ENCODE results near the gene RSPH1.

RSPH1 gene

DNA sequence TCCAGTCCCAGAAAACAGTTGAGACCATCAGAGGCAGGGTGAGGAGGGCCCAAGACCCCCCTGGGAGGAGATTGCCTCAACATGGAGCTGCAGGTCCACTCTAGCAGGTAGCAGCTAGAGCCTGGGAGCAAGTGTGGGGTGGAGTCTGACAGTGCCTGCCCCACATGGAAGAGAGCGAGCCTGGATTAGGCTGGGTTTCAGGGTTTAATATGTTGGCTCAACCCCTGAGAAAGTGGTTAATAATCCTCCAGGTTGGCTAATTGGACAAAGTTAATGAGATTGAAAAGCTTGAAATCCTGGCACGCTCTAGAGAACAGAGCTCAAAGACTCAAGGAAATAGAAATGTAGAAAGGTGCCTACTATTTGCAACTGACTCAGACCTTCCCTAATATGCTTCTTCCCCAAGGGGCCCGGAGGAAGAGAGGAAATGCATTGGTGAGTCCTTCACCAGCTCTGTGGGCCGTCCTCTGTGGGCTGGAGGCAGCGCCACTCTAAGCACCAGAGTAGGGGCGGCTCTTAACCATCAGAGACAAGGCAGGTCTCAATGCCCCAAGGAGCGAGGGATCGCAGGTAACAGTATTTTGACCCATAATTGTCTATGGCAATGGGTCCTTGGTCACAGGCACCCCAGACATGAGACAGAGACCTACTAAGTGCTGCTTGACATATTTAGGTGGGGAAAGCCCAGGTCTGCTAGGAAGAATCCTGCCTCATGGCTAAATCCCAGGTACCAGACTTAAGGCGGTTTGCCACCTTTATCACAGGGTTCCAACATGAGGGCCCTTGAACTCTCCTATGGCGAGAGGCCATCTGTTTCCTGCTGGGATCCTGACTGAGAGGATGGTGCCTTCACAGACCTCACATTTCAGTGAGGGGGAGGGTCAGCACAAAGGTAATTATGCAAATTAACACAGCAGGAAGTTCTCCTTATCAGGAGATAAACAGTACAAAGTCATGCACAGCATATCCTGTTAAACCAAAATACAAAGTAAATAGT, 33.8 kb downstream of the RSPH1 start:
- no peak for DNase-seq

DNA sequence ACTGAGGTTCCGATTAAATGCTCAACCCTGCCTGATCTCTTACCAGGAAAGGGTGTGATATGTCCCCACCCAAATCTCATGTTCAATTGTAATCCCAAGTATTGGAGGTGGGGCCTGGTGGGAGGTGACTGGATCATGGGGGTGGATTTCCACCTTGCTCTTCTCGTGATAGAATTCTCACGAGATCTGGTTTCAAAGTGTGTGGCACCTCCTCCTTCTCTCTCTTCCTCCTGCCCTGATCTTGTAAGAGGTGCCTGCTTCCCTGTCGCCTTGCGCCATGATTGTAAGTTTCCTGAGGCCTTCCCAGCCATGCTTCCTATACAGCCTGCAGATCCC, 34.9 kb downstream of the RSPH1 start:
- DNase-seq, result no peak

DNA sequence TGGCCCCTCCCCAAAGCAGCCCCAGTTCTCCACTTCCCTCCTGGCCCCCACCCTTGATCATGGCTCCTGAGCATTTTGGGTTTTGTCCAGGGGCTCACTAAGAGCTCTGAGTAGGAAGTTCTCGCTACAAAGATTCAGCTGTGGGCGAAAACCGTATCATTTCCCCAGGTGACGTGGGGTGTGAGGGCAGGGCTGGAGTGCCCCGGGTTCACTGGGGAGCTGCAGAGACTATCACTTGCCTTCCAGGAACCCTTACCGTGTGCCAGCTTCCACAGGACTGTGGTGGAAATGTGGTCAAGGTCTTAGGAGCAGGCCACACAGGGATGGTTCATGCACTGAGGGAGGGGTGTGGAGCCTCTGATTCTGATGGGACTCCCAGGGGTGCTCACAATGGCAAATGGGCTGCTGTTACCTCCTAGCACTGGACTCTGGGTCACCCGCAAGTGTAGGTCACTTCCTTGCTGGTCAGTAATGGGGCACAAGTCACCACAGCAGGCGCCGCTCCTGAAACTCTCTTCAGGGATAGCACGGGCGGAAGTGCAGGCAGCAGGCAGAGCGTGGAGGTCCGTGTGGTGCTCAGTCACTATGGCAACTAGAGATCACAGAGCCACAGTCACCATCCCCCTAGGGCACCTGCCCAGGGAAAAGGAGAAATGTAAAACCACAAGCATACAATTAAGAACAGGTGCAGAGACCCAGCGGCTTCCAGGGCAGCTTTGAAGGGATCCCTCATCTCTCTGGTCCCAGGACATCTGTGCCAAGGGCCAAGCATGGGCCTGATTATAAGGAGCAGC, 35.4 kb downstream of the RSPH1 start:
- DNase-seq, result peak; percentile 64

DNA sequence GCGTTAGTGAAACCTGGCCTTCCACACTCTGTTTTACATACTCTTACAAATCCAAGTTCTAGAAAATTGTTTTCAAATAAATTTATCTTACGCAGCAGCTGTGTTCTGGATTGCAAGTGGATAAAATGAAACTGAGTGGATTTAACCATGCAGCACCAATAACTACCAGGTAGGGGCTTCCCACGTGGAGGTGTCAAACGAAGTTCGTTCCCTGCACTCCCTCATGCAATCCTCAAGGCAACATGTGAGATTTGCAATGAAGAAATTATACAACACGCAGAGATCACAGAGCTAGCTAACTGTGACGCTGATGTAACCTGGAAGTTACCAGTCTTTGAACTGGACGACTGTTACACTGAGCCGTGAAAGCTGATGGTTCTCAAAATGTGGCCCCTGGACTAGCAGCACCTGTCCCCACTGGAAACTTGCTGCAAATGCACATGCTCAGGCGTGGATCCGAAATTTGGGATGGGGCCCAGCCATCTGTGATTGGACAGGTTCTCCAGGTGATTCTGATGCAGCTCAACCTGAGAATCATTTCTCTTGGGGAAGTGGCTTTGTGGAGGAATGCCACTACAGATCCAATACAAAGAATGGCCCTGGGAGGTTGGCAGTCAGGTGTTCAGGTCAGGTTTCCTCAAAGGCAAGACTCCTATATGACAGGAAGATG, 36.3 kb downstream of the RSPH1 start:
- DNase-seq, result no peak

DNA sequence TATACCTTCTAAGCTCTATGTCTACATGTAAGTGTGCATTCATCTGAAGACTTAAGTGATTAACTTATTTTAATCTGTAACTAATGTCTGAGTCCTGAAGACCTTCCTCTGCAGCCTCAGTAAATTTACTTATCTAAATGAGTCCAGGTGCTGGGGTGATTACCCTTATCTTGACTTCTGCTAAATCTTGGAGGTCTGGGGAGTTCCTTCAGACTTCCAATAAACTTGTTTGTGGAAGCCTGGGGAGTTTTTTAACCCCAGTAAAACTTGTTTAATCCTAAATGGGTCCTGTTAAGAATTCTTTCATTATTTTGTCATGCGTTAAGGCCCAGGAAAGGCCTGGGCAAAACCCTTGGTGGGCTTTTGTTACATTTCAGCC, 37.0 kb downstream of the RSPH1 start:
- DNase-seq, result no peak

DNA sequence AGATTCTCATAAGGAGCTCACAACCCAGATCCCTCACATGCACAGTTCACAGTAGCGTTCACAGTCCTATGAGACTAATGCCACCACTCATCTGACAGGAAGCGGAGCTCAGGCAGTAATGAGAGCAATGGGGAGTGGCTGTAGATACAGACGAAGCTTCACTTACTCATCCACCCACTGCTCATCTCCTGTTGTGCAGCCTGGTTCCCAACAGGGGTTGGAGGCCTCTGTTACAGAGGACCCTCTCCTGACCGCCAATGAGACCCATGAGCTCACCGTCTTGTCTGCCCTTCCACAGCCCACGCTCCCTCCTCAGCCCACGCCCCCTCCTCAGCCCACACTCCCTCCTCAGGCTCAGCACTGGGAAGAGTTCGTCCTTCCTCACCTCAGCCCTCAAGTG, 39.6 kb downstream of the RSPH1 start:
- DNase-seq, result peak; percentile 68

DNA sequence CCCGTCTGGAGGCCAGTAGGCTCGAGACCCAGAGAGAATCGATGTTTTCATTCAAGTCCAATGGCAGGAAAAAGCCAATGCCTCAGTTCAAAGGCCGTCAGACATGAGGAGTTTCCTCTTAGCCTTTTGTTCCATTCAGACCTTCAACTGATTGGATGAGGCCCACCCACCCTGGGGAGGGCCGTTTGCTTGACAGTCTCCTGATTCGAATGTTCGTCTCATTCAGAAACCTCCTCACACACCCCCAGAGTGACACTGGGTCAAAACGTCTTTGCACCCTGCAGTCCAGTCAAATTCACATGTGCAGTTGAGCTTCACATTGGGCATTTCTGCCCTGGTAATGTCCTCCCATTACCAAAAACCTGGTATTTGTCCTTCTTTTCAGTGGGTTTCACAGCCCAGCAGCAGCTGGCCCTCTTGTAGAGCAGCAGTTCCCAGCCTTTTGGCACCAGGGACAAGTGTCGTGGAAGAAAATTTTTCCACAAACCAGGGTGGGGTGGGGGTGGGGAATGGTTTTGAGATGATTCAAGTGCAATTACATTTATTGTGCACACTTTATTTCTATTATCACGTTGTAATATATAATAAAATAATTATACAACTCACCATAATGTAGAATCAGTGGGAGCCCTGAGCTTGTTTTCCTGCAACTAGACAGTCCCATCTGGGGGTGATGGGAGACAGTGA, 40.1 kb downstream of the RSPH1 start:
- DNase-seq, result no peak

DNA sequence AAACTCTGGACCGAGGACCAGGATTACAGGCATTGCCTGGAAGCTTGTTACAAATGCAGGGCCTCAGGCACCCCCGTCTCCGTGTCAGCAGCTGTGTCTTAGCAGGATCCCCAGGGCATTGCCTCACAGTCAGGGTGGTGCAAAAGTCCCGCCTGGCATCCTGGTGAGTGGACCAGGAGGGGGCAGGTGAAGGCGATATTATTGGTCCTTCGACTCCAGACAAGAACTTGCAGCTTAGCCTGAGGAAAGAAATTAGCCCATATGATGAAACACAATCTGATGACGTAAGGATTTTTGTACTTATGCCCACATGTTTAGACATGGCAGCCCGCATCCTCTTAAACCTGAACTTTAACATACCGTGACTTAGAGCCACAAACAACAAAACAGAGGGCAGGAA, 40.8 kb downstream of the RSPH1 start:
- DNase-seq, result no peak

DNA sequence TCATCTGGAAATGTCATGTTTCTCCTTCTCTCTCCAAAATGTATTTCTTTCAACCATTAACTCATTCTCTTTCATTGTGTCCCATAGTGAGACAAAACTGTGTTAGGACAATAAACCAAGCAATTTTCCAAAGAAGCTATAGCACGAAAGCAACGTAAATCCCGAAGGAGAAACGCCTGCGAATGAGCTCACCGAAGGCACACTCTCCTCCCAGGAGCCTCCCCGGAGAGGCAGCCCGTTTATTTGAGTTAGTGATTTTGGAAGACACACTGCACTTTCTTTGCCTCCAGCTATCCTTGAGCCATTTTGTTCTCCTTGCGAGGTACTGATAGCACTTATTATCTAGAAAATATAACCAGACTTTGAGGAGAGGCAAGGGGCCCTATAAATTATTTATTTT, 41.2 kb downstream of the RSPH1 start:
- DNase-seq, result no peak

DNA sequence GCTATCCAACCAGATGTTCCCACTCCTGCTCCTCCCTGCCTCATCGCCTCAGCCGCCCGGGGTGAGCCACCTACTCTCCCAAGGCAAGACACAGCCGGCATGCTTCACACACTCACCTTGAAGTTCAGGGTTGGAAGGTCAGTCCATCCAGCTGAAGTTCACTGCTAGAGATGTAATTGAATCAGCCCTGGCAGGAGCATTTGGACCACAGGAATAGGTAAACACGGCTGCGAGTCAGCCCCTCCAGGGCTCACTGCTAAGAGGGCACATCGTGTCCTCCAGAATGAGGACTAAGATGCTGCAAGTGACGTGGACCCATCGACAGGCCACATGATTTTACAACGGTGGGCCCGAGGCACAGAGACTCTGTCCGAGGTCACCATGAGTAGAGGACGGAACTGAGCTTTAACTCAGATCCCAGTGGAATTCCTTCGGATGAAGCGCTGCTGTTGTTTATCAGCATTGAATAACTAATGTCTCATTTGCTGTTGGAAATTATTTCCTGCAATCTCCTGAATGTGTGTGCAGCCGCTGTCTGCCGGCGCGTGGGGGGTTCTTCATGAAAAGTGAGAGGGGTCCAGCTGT, 41.9 kb downstream of the RSPH1 start:
- DNase-seq, result no peak

DNA sequence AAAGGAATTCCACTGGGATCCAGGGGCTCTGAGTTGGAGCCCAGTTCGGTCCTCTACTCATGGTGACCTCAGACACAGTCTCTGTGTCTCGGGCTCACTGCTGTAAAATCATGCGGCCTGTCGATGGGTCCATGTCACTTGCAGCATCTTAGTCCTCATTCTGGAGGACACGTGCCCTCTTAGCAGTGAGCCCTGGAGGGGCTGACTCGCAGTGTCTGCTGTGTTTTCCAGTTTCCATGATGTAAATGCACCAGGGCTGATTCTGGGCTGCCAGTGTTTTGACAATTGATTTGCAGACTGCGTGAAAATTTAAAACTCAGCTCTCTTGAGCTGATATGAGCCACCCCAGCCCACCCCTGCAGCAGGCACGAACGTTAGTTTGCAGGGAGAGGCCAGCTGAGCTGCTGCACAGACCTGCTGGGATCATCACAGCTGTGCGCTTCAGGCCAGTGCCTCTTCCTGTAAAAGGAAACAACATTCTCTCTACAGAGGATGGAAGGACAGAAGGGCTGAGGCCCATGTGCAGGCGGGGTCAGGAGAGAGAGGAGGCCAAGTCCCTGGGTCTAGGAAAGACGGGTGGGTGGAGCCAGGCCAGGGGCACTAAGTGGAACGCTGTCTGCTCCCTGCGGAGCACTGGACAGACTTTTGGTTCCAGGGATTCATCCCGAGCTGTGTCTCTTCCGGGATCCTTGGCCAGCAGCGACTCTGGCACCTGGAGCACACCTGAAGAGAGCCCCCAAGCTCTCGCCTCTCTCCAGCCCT, 42.6 kb downstream of the RSPH1 start:
- no peak for DNase-seq

DNA sequence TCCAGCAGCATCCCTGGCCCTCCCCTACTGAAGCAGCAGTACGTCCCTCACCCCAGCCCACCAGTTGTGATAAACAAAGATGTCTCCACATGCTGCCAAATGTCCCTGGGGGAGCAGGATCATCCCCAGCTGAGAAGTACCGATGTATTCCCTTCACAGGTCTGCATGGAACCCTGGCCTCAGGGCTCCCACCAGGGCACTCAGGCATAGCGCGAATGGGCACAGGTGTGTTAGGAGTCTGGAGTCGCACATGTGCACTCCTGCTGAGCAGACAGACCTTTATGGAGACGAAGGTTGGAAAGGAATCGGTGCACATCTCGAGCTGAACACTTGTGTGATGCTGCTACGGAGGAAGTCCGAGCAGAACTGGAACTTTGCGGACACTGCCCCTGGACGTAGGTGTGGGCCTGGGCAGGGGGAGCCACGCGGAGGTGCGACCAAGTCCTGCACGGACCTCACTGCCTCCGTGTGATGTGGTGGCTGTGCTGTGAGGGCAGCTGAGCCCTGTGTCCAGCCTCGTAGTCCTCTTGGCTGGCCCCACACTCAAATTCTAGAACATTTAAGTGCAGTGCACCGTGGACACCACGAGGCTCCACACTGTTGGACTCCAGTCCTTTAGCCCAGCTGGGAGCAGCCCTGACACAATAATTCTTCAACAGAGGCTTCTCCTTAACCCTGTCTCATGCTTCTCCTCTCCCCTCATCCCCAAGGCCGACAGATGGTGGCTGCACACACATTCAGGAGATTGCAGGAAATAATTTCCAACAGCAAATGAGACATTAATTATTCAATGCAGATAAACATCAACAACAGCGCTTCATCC, 43.4 kb downstream of the RSPH1 start:
- DNase-seq, result no peak

DNA sequence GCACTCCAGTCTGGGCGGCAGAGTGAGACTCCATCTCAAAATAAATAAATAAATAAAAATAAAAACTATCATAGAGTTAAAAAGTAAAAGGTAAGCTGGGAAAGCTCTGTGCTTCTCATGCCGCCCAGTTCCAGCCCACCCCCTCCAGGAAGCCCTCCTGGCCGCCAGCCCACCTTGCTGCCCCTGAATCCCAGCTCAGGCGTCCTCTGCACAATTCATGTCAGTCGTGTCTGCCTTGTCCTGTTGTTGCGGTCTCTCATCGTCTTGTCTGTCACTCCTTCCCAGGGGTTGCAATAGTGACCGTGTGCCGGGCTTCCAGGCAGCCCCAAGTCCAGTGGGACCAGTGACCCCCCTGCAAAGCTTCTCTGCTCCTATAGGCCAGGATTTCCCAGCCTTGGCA, 44.1 kb downstream of the RSPH1 start:
- DNase-seq, result no peak

DNA sequence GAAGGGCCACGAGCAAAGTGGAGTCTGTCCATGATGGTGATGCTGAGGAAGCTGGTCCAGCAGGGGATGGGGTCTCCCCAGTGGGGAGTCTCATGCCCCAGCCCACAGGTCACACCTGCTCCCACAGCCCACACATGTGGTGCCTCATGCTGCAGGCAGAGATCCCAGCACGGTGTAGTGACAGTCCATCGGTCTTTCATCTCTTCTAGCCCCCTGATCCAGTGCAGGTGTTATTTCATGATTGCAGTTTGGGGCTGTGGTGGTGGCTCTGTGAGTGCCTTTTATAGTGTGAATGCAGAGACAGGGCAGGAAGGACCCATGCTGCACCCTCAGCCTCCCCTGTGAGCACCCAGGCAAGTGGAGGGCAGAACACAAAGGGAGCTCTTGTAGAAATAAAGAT, 47.3 kb downstream of the RSPH1 start:
- no peak for DNase-seq

DNA sequence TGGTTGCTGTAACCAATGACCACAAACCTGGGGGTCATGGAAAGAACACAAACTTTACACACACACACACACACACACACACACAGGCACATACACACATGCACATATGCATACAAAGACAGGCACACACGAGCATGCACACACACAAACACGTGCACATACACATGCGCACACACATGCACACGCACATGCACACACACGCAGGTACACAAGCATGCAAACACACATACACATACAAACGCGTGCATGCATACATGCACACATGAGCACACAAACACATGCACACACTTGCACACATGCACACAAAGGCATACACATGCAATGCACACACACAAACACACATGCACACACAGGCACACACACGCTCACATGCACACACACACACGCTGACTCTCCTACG, 48.3 kb downstream of the RSPH1 start:
- DNase-seq, result peak; percentile 7

DNA sequence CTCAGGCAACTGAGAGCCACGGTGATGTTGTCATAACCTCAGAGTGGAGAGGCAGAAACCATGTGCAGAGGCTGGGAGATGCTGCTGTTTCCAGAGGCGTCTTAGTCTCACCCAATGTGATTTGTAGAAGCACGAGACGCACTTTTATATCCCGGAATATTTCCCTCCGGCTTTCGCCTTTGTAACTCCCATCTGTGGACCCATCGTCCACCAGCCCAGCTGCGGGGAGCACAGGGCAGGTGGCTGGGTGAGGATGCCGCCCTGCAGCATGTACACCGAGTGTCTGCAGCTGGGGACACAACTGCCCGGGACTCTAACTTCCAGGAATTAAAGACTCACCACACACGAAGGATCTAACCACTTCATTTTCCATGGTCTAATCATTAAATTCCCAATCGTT, 48.8 kb downstream of the RSPH1 start:
- DNase-seq, result no peak

DNA sequence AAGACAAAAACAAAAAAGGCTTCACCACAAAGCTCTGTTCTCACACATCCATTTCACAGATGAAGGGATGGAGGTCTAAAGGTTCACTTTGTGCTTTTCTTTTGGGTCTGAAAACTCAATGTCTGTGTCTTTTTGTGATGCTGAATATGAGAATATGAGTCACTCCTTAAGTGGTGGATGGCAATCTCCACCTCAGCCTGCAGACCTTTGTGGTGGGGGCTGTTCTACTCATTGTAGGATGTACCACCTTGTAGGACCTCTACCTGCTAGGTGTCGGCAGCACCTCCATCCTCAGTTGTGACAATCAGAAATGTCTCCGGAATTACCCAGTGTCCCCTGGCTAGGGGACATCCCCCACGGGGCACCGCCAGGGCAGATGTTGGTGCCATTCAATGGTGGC, 49.5 kb downstream of the RSPH1 start:
- peak; percentile 1 for DNase-seq

DNA sequence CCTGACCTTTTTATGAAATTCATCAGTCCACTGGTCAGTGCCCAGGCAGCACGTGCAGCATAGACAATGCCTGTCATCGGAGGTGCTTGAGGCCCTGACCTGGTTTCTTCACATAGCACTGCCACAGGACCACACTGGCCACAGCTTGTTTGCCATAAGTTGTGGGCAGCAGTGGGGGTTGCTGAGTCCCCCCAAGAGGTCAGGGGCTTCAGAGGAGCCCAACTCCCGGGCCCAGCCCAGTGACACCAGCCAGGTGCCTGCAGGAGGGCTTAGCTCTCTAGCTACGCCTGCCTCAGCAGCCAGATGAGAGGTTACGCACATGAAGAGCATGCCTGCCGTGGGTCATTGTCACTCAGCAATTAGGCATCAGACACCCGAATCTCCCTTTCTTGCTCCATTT, 50.7 kb downstream of the RSPH1 start:
- DNase-seq, result peak; percentile 4

DNA sequence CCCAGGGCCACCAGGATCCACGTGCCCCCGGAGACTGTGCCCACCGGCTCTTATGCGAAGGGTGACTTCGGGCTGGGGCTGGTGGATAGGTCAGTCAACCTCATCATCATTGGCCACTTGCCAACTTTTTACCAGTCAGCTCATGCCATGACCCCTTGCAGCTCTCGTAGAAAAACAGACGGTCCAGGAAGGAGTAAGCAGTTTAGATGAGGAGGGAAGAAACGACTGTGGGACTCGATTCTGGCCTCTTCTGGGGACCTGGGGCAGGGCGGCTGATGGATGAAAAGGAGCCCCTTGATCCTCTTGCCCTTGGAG, 51.3 kb downstream of the RSPH1 start:
- DNase-seq, result peak; percentile 2

DNA sequence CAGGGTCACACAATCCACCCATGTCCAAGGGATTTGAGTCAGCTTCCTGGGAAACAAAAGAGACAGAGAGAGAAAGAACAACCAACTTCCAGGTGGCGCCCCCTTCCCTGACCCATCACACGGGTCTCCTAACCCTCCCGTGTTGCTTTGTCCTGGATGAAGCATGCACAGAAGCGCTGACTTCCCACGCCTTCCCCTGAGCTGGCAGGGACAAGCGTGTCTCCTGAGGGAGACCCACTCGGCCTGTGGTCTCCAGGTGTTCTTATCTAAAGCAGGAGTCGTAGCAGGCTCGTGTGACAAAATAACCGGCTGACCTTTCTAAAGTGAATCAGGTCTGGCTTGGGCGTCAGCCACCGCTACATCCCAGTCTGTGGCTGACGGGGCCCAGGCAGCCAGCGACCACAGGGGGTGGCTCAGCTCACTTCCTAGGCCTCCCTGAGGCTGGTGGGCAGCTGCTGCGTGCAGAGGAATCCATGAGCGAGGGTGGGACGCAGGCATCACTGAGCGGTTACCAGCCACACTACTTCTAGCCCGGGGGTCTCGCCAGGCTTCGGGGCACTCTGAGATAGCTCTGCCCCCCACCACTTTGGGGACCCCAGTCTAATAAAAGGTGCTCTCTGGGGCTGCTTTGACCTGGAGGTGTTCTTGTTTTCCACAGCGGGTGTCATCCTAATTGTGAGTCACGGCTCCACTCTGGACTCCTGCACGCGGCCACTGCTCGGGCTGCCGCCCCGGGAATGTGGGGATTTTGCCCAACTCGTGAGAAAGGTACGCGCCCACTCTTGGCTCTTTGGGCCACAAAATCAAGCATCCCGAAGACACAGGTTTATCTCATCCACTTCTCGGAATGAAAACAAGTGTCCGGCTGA, 51.9 kb downstream of the RSPH1 start:
- peak; percentile 3 for DNase-seq
